ENCODE results near the gene TINCR.

- TF ChIP-seq POLR2A (IDR thresholded peaks at IDR 0.05) (no peak), CTCF (IDR thresholded peaks at IDR 0.05) (no peak), EP300 (IDR thresholded peaks at IDR 0.05) (no peak)
Measured at GRCh38 chr19:5559804-5560133, 8.0 kb downstream of the TINCR start.

All from ovary (tissue), 3 donors.